ENCODE data around the gene BAZ2B.

DNA sequence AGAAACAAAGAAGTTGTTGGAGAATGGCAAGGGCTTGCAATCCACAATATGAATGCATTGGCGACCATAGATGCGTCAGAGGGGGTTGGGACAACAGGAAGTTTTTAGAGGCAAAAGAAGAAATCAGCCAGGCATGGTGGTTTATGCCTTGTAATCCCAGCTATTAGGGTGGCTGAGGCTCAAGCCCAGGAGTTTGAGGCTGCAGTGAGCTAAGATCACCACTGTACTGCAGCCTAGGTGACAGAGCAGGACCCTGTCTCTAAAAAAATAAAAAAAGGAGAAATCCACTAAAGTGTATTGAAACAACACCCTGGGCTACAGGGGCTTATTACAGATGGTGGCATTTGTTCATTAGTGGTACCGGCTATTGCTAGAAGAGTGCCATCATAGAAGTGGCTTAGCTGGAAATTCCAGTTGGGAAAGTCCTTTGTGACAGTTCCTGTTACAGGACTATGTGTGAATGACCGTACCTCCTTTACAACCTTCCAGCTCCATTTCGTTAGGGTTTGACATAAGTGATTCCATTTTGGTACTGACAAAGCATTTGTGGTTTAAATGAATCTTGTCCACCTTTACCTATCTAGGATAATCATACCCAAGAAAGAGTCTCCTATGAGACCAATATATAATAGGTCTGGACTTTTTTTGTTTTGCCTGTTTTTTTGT, 319.2 kb downstream of the BAZ2B start:
- TF ChIP-seq, protein P1, sequence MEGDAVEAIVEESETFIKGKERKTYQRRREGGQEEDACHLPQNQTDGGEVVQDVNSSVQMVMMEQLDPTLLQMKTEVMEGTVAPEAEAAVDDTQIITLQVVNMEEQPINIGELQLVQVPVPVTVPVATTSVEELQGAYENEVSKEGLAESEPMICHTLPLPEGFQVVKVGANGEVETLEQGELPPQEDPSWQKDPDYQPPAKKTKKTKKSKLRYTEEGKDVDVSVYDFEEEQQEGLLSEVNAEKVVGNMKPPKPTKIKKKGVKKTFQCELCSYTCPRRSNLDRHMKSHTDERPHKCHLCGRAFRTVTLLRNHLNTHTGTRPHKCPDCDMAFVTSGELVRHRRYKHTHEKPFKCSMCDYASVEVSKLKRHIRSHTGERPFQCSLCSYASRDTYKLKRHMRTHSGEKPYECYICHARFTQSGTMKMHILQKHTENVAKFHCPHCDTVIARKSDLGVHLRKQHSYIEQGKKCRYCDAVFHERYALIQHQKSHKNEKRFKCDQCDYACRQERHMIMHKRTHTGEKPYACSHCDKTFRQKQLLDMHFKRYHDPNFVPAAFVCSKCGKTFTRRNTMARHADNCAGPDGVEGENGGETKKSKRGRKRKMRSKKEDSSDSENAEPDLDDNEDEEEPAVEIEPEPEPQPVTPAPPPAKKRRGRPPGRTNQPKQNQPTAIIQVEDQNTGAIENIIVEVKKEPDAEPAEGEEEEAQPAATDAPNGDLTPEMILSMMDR (conservative IDR thresholded peaks at IDR 0.05) = no peak
- TF ChIP-seq ZFX (IDR thresholded peaks at IDR 0.05) = no peak

Data from C4-2B (cell line).